Measurements from ENCODE around the gene CFAP52.
A peak's percentile ranks its signal among the peaks of the same experiment; 100 is the strongest.

The CFAP52 gene

GRCh38 chr17:9576521-9577372, at the start of gene CFAP52:
Gene CFAP52, plus strand, starts transcription at chr17:9576642. Its CDS starts 54 bp downstream, at chr17:9576696.
- no peaks in the 10 kb centered on the region for H3K36me3 ChIP-seq (ENCODE audit: control insufficient read depth, low read depth, low read length)
- peaks cover 7% of the 10 kb centered on the region for H3K4me1 ChIP-seq (ENCODE audit: control insufficient read depth, low read depth, low read length)
- peak within 1 kb of the TSS; percentile 88 for H3K4me3 ChIP-seq (ENCODE audit: low read length)
- no peak within 1 kb of the TSS for H3K27ac ChIP-seq (ENCODE audit: low read length)
- H3K9me3 ChIP-seq (ENCODE audit: control insufficient read depth, low read depth, low read length): no peaks in the 10 kb centered on the region
- H3K27me3 ChIP-seq (ENCODE audit: control insufficient read depth, insufficient read depth, low read length): no peaks in the 10 kb centered on the region
- peak within 1 kb of the TSS; percentile 69 for H3K9ac ChIP-seq (ENCODE audit: low read length)

GRCh38 chr17:9527788-9528187, 48.7 kb upstream of the CFAP52 start:
- Histone ChIP-seq H3K27me3 (ENCODE audit: control insufficient read depth, insufficient read depth, low read length) (no peaks in the 10 kb centered on the region), H3K4me3 (ENCODE audit: low read length) (no peak overlapping the region), H3K27ac (ENCODE audit: low read length) (no peak overlapping the region), H3K4me1 (ENCODE audit: control insufficient read depth, low read depth, low read length) (peaks cover 4% of the 10 kb centered on the region), H3K36me3 (ENCODE audit: control insufficient read depth, low read depth, low read length) (no peaks in the 10 kb centered on the region), H3K9ac (ENCODE audit: low read length) (no peak overlapping the region), H3K9me3 (ENCODE audit: control insufficient read depth, low read depth, low read length) (no peaks in the 10 kb centered on the region)

- H3K9me3 ChIP-seq (ENCODE audit: control insufficient read depth, low read depth, low read length): no peaks in the 10 kb centered on the region
- H3K36me3 ChIP-seq (ENCODE audit: control insufficient read depth, low read depth, low read length): no peaks in the 10 kb centered on the region
- H3K27me3 ChIP-seq (ENCODE audit: control insufficient read depth, insufficient read depth, low read length): no peaks in the 10 kb centered on the region
- no peak overlapping the region for H3K4me3 ChIP-seq (ENCODE audit: low read length)
- H3K27ac ChIP-seq (ENCODE audit: low read length): no peak overlapping the region
- H3K4me1 ChIP-seq (ENCODE audit: control insufficient read depth, low read depth, low read length): peaks cover 4% of the 10 kb centered on the region
- no peak overlapping the region for H3K9ac ChIP-seq (ENCODE audit: low read length)
Measured at GRCh38 chr17:9529033-9529700, 47.3 kb upstream of the CFAP52 start.

- H3K9ac ChIP-seq (ENCODE audit: low read length): no peak overlapping the region
- no peaks in the 10 kb centered on the region for H3K27me3 ChIP-seq (ENCODE audit: control insufficient read depth, insufficient read depth, low read length)
- no peaks in the 10 kb centered on the region for H3K36me3 ChIP-seq (ENCODE audit: control insufficient read depth, low read depth, low read length)
- no peak overlapping the region for H3K27ac ChIP-seq (ENCODE audit: low read length)
- H3K4me1 ChIP-seq (ENCODE audit: control insufficient read depth, low read depth, low read length): peaks cover 4% of the 10 kb centered on the region
- H3K9me3 ChIP-seq (ENCODE audit: control insufficient read depth, low read depth, low read length): no peaks in the 10 kb centered on the region
- H3K4me3 ChIP-seq (ENCODE audit: low read length): no peak overlapping the region
Measured at GRCh38 chr17:9531034-9531433, 45.4 kb upstream of the CFAP52 start.

- H3K27me3 ChIP-seq (ENCODE audit: control insufficient read depth, insufficient read depth, low read length): no peaks in the 10 kb centered on the region
- H3K9me3 ChIP-seq (ENCODE audit: control insufficient read depth, low read depth, low read length): no peaks in the 10 kb centered on the region
- no peaks in the 10 kb centered on the region for H3K36me3 ChIP-seq (ENCODE audit: control insufficient read depth, low read depth, low read length)
- H3K4me3 ChIP-seq (ENCODE audit: low read length): no peak overlapping the region
- no peak overlapping the region for H3K9ac ChIP-seq (ENCODE audit: low read length)
- H3K27ac ChIP-seq (ENCODE audit: low read length): no peak overlapping the region
- peaks cover 4% of the 10 kb centered on the region for H3K4me1 ChIP-seq (ENCODE audit: control insufficient read depth, low read depth, low read length)
Measured at GRCh38 chr17:9532715-9533114, 43.7 kb upstream of the CFAP52 start.

GRCh38 chr17:9533441-9533840, 43.0 kb upstream of the CFAP52 start:
- no peaks in the 10 kb centered on the region for H3K27me3 ChIP-seq (ENCODE audit: control insufficient read depth, insufficient read depth, low read length)
- H3K36me3 ChIP-seq (ENCODE audit: control insufficient read depth, low read depth, low read length): no peaks in the 10 kb centered on the region
- no peak overlapping the region for H3K27ac ChIP-seq (ENCODE audit: low read length)
- peaks cover 4% of the 10 kb centered on the region for H3K4me1 ChIP-seq (ENCODE audit: control insufficient read depth, low read depth, low read length)
- no peak overlapping the region for H3K9ac ChIP-seq (ENCODE audit: low read length)
- H3K9me3 ChIP-seq (ENCODE audit: control insufficient read depth, low read depth, low read length): no peaks in the 10 kb centered on the region
- H3K4me3 ChIP-seq (ENCODE audit: low read length): no peak overlapping the region

GRCh38 chr17:9536061-9536460, 40.4 kb upstream of the CFAP52 start:
- Histone ChIP-seq H3K9me3 (ENCODE audit: control insufficient read depth, low read depth, low read length) (no peaks in the 10 kb centered on the region), H3K36me3 (ENCODE audit: control insufficient read depth, low read depth, low read length) (no peaks in the 10 kb centered on the region), H3K27me3 (ENCODE audit: control insufficient read depth, insufficient read depth, low read length) (no peaks in the 10 kb centered on the region)

GRCh38 chr17:9537177-9537776, 39.2 kb upstream of the CFAP52 start:
- no peaks in the 10 kb centered on the region for H3K36me3 ChIP-seq (ENCODE audit: control insufficient read depth, low read depth, low read length)
- H3K9ac ChIP-seq (ENCODE audit: low read length): no peak overlapping the region
- no peak overlapping the region for H3K4me3 ChIP-seq (ENCODE audit: low read length)
- H3K27me3 ChIP-seq (ENCODE audit: control insufficient read depth, insufficient read depth, low read length): no peaks in the 10 kb centered on the region
- no peaks in the 10 kb centered on the region for H3K9me3 ChIP-seq (ENCODE audit: control insufficient read depth, low read depth, low read length)
- no peaks in the 10 kb centered on the region for H3K4me1 ChIP-seq (ENCODE audit: control insufficient read depth, low read depth, low read length)
- no peak overlapping the region for H3K27ac ChIP-seq (ENCODE audit: low read length)

More at GRCh38 chr17:9536061-9536460, 40.4 kb upstream of the CFAP52 start:
- Histone ChIP-seq H3K27ac (ENCODE audit: low read length) (no peak overlapping the region), H3K9ac (ENCODE audit: low read length) (no peak overlapping the region), H3K4me1 (ENCODE audit: control insufficient read depth, low read depth, low read length) (peaks cover 4% of the 10 kb centered on the region), H3K4me3 (ENCODE audit: low read length) (no peak overlapping the region)

- Histone ChIP-seq H3K4me3 (ENCODE audit: low read length) (no peak overlapping the region), H3K4me1 (ENCODE audit: control insufficient read depth, low read depth, low read length) (no peaks in the 10 kb centered on the region), H3K36me3 (ENCODE audit: control insufficient read depth, low read depth, low read length) (no peaks in the 10 kb centered on the region), H3K9ac (ENCODE audit: low read length) (no peak overlapping the region), H3K27ac (ENCODE audit: low read length) (no peak overlapping the region), H3K27me3 (ENCODE audit: control insufficient read depth, insufficient read depth, low read length) (no peaks in the 10 kb centered on the region), H3K9me3 (ENCODE audit: control insufficient read depth, low read depth, low read length) (no peaks in the 10 kb centered on the region)
Measured at GRCh38 chr17:9538626-9539025, 37.8 kb upstream of the CFAP52 start.

- no peak overlapping the region for H3K27ac ChIP-seq (ENCODE audit: low read length)
- H3K36me3 ChIP-seq (ENCODE audit: control insufficient read depth, low read depth, low read length): no peaks in the 10 kb centered on the region
Measured at GRCh38 chr17:9541718-9542117, 34.7 kb upstream of the CFAP52 start.

GRCh38 chr17:9544221-9544620, 32.2 kb upstream of the CFAP52 start:
- no peaks in the 10 kb centered on the region for H3K36me3 ChIP-seq (ENCODE audit: control insufficient read depth, low read depth, low read length)
- no peak overlapping the region for H3K4me3 ChIP-seq (ENCODE audit: low read length)
- H3K27me3 ChIP-seq (ENCODE audit: control insufficient read depth, insufficient read depth, low read length): no peaks in the 10 kb centered on the region
- no peak overlapping the region for H3K27ac ChIP-seq (ENCODE audit: low read length)
- H3K4me1 ChIP-seq (ENCODE audit: control insufficient read depth, low read depth, low read length): no peaks in the 10 kb centered on the region
- H3K9me3 ChIP-seq (ENCODE audit: control insufficient read depth, low read depth, low read length): no peaks in the 10 kb centered on the region
- H3K9ac ChIP-seq (ENCODE audit: low read length): no peak overlapping the region

More at GRCh38 chr17:9541718-9542117, 34.7 kb upstream of the CFAP52 start:
- Histone ChIP-seq H3K4me1 (ENCODE audit: control insufficient read depth, low read depth, low read length) (no peaks in the 10 kb centered on the region), H3K9me3 (ENCODE audit: control insufficient read depth, low read depth, low read length) (no peaks in the 10 kb centered on the region), H3K4me3 (ENCODE audit: low read length) (no peak overlapping the region), H3K9ac (ENCODE audit: low read length) (no peak overlapping the region), H3K27me3 (ENCODE audit: control insufficient read depth, insufficient read depth, low read length) (no peaks in the 10 kb centered on the region)

Measured in iPS-18a (cell line).